BLaER1 treated with 17β-estradiol and CSF1 and Interleukin-3, amounts not matched to agents 10 nM and 100 nM (cell line): ENCODE data around the gene SELENOK.

Experiments
- H3K27ac ChIP-seq, 11 experiments: shearing (Covaris generic); formaldehyde crosslinking; 2 replicates each; pipeline ENCODE4 v1.8.1; 2022
- H3K27me3 ChIP-seq, 11 experiments: shearing (Covaris generic); formaldehyde crosslinking; 2 replicates each; pipeline ENCODE4 v1.8.1; 2022
- H3K36me3 ChIP-seq, 11 experiments: shearing (Covaris generic); formaldehyde crosslinking; 2 replicates each; pipeline ENCODE4 v1.8.1; 2022
- H3K4me1 ChIP-seq, 10 experiments: shearing (Covaris generic); formaldehyde crosslinking; 2 replicates each; pipeline ENCODE4 v1.8.1; 2022
- H3K4me2 ChIP-seq, 11 experiments: shearing (Covaris generic); formaldehyde crosslinking; 2 replicates each; pipeline ENCODE4 v1.8.1; 2022
- H3K4me3 ChIP-seq, 10 experiments: shearing (Covaris generic); formaldehyde crosslinking; 2 replicates each; pipeline ENCODE4 v1.8.1; 2022
- H3K9ac ChIP-seq, 11 experiments: shearing (Covaris generic); formaldehyde crosslinking; 2 replicates each; pipeline ENCODE4 v1.8.1; 2022
- H3K9me3 ChIP-seq, 11 experiments: shearing (Covaris generic); formaldehyde crosslinking; replicated peaks in 1 of 11; 2 replicates each; pipeline ENCODE4 v1.8.1; 2022
- H4K20me1 ChIP-seq, 11 experiments: shearing (Covaris generic); formaldehyde crosslinking; 2 replicates each; pipeline ENCODE4 v1.8.1; 2022
- Cebpa-rat ChIP-seq, 11 experiments: shearing (Covaris generic); IDR thresholded peaks; 2 replicates each; pipeline ENCODE4 v1.8.1; 2022

SELENOK gene

GRCh38 chr3:53863145-53863544 lies 28.5 kb downstream of the SELENOK start:
- Histone ChIP-seq H3K4me1 (peaks cover 0 to 11% (median 3%) of the 10 kb centered on the region in 10 experiments; a peak in 5 of 20 replicates), H3K27ac (no peak overlapping the region), H3K27me3 (no peaks in the 10 kb centered on the region), H4K20me1 (peaks cover 0 to 16% (median 5%) of the 10 kb centered on the region in 11 experiments; a peak in 10 of 22 replicates), H3K9me3 (no peaks in the 10 kb centered on the region), H3K36me3 (peaks cover 82 to 96% (median 89%) of the 10 kb centered on the region in 11 experiments), H3K4me2 (no peak overlapping the region), H3K9ac (no peak overlapping the region), H3K4me3 (no peak overlapping the region)
- TF ChIP-seq Cebpa-rat (IDR thresholded peaks at IDR 0.05), result no peak

DNA sequence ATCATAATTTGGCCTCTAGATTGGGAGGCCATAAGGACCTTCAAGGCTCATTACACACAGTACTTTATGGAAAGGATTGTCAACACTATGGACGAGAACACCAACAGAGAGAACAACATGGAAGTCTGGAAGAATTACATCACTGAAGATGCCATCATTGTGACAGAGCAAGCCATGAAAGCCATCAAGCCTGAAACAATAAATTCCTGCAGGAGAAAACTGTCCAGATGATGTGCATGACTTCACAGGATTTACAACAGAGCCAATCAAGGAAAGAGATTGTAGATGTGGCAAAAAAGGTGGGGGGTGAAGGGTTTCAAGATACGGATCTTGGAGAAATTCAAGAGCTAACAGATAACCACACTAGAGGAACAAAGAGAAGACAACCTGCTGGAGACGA lies 29.4 kb downstream of the SELENOK start:
- H3K36me3 ChIP-seq, result peaks cover 73 to 87% (median 80%) of the 10 kb centered on the region in 11 experiments
- TF ChIP-seq Cebpa-rat (IDR thresholded peaks at IDR 0.05), result no peak

DNA sequence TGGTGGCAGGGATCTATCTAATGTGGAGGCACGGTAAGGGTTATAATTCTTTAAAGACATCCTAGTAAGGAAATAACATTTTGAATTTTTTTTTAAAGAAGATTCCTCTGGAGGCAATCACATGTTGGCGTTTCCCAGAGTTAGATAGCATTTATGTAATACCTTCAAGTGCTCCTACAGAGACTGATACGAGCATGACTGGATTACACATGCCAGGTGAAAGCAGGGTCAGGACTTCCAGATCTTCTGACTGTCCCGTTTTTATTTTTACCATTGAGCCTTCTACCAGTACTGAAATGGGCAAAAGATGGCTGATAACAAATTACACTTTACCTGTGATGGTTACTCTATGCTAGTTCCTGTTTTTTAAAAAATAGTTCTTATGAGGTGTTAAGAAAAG lies 31.5 kb downstream of the SELENOK start:
- no peak overlapping the region for H3K27ac ChIP-seq
- peaks cover 56 to 67% (median 60%) of the 10 kb centered on the region in 11 experiments for H3K36me3 ChIP-seq
- H4K20me1 ChIP-seq, result peaks cover 0 to 7% (median 0%) of the 10 kb centered on the region in 11 experiments; a peak in 1 of 22 replicates
- no peak overlapping the region for H3K9ac ChIP-seq
- peaks cover 10 to 25% (median 18%) of the 10 kb centered on the region in 10 experiments; a peak in 18 of 20 replicates for H3K4me1 ChIP-seq
- H3K9me3 ChIP-seq, result no peaks in the 10 kb centered on the region
- no peak overlapping the region for H3K4me2 ChIP-seq
- H3K27me3 ChIP-seq, result no peaks in the 10 kb centered on the region
- no peak overlapping the region for H3K4me3 ChIP-seq
- TF ChIP-seq Cebpa-rat (IDR thresholded peaks at IDR 0.05), result no peak

More for the DNA sequence above, 29.4 kb downstream of the SELENOK start:
- Histone ChIP-seq H3K9ac (no peak overlapping the region), H3K9me3 (no peaks in the 10 kb centered on the region), H3K27ac (no peak overlapping the region), H3K4me2 (no peak overlapping the region), H3K4me1 (peaks cover 4 to 18% (median 7%) of the 10 kb centered on the region in 10 experiments; a peak in 18 of 20 replicates), H3K27me3 (no peaks in the 10 kb centered on the region), H3K4me3 (no peak overlapping the region), H4K20me1 (peaks cover 0 to 7% (median under 1%) of the 10 kb centered on the region in 11 experiments; a peak in 8 of 22 replicates)

- Histone ChIP-seq H3K4me3 (no peak overlapping the region), H3K36me3 (peaks cover 45 to 57% (median 50%) of the 10 kb centered on the region in 11 experiments), H3K9me3 (no peaks in the 10 kb centered on the region), H3K4me1 (peaks cover 10 to 25% (median 18%) of the 10 kb centered on the region in 10 experiments; a peak in 18 of 20 replicates), H3K4me2 (no peak overlapping the region; a peak in 1 of 22 replicates), H4K20me1 (0 out of 22 replicates have a peak, but pooled peaks cover 0 to 7% (median 0%) of the 10 kb centered on the region in 11 experiments), H3K27me3 (no peaks in the 10 kb centered on the region), H3K27ac (no peak overlapping the region), H3K9ac (no peak overlapping the region)
- no peak for TF ChIP-seq Cebpa-rat (IDR thresholded peaks at IDR 0.05)
Measured at GRCh38 chr3:53859178-53859577, 32.5 kb downstream of the SELENOK start.

DNA sequence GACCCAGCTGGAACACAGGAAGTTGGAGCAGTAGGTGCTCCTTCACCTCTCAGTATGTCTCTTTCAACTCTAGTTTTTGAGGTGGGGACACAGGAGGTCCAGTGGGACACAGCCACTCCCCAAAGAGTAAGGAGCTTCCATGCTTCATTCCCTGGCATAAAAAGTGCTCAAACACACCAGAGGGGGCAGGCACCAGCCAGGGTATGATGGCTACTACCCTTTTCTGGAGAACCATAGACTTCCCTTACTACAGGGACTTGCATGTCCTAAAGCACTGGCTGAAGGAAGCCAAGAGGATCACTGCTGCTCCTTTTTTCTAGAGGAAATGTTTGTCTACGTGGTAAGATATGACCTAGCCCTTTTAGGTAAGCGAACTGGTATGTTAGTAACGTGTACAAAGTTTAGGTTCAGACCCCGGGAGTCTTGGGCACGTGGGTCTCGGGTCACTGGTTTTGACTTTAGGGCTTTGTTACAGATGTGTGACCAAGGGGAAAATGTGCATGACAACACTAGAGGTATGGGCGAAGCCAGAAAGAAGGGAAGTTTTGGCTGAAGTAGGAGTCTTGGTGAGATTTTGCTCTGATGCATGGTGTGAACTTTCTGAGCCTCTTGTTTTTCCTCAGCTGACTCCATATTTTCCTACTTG lies 33.4 kb downstream of the SELENOK start:
- Histone ChIP-seq H3K9me3 (no peaks in the 10 kb centered on the region), H3K27ac (no peak overlapping the region), H3K27me3 (no peaks in the 10 kb centered on the region), H3K4me3 (no peak overlapping the region), H3K9ac (no peak overlapping the region), H4K20me1 (0 out of 22 replicates have a peak, but pooled peaks cover 0 to 7% (median 0%) of the 10 kb centered on the region in 11 experiments), H3K4me2 (peak overlapping the region in 3 of 11 experiments; percentile 4 to 31 (median 19); a peak in 4 of 22 replicates), H3K36me3 (peaks cover 36 to 48% (median 41%) of the 10 kb centered on the region in 11 experiments), H3K4me1 (peaks cover 10 to 25% (median 18%) of the 10 kb centered on the region in 10 experiments; a peak in 18 of 20 replicates)
- TF ChIP-seq Cebpa-rat (IDR thresholded peaks at IDR 0.05), result no peak

- peak overlapping the region in 10 of 11 experiments; percentile 15 to 52 (median 33); a peak in 14 of 22 replicates for H3K4me2 ChIP-seq
- H3K9me3 ChIP-seq, result no peaks in the 10 kb centered on the region
- no peak overlapping the region for H3K27ac ChIP-seq
- no peak for TF ChIP-seq Cebpa-rat (IDR thresholded peaks at IDR 0.05)
- H4K20me1 ChIP-seq, result 0 out of 22 replicates have a peak, but pooled peaks cover 0 to 3% (median 0%) of the 10 kb centered on the region in 11 experiments
- no peak overlapping the region for H3K4me3 ChIP-seq
- peaks cover 23 to 35% (median 29%) of the 10 kb centered on the region in 11 experiments for H3K36me3 ChIP-seq
- H3K27me3 ChIP-seq, result no peaks in the 10 kb centered on the region
- peaks cover 10 to 25% (median 18%) of the 10 kb centered on the region in 10 experiments; a peak in 18 of 20 replicates for H3K4me1 ChIP-seq
- no peak overlapping the region for H3K9ac ChIP-seq
Measured at GRCh38 chr3:53856964-53857363, 34.7 kb downstream of the SELENOK start.

DNA sequence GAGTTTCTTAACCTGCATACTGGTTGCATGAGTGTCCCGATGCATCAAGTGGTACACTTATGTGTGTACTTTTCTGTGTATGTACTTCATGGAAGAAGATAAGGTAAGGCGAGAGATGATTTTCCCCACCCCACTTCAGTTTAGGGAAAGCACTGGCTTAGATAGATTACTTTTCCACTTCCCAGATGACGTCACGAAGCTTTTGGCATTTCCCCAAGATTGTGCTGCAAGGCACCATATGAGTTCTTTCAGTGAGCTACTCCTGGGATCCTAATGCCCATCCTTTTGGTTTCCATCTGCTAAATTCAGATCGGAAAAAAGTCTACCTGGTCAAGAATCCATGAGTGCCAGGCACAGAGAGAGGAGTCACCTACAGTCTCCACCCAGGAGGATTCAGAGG lies 40.8 kb downstream of the SELENOK start:
- H3K36me3 ChIP-seq, result no peaks in the 10 kb centered on the region
- H3K27ac ChIP-seq, result no peak overlapping the region
- H3K4me2 ChIP-seq, result no peak overlapping the region
- 0 out of 20 replicates have a peak, but pooled peaks cover 0 to 1% (median 0%) of the 10 kb centered on the region in 10 experiments for H3K4me1 ChIP-seq
- H3K9ac ChIP-seq, result no peak overlapping the region
- H3K4me3 ChIP-seq, result no peak overlapping the region
- H3K9me3 ChIP-seq, result peaks cover 8 to 12% (median 11%) of the 10 kb centered on the region in 11 experiments; a peak in 21 of 22 replicates
- peaks cover 14 to 25% (median 18%) of the 10 kb centered on the region in 11 experiments for H3K27me3 ChIP-seq
- H4K20me1 ChIP-seq, result no peaks in the 10 kb centered on the region
- no peak for TF ChIP-seq Cebpa-rat (IDR thresholded peaks at IDR 0.05)

GRCh38 chr3:53849916-53850315 lies 41.7 kb downstream of the SELENOK start:
- Histone ChIP-seq H3K4me1 (no peaks in the 10 kb centered on the region), H3K9ac (no peak overlapping the region), H3K4me2 (no peak overlapping the region), H3K36me3 (no peaks in the 10 kb centered on the region), H3K9me3 (peaks cover 11 to 20% (median 15%) of the 10 kb centered on the region in 11 experiments; a peak in 21 of 22 replicates), H3K27me3 (peaks cover 23 to 35% (median 28%) of the 10 kb centered on the region in 11 experiments), H3K27ac (no peak overlapping the region), H3K4me3 (no peak overlapping the region), H4K20me1 (no peaks in the 10 kb centered on the region)
- no peak for TF ChIP-seq Cebpa-rat (IDR thresholded peaks at IDR 0.05)

GRCh38 chr3:53846851-53847155 lies 44.9 kb downstream of the SELENOK start:
- Histone ChIP-seq H3K4me1 (peaks cover 0 to 12% (median 3%) of the 10 kb centered on the region in 10 experiments; a peak in 9 of 20 replicates), H3K27me3 (peaks cover 31 to 48% (median 40%) of the 10 kb centered on the region in 11 experiments), H3K4me3 (no peak overlapping the region), H3K36me3 (no peaks in the 10 kb centered on the region), H3K4me2 (no peak overlapping the region), H3K9ac (no peak overlapping the region), H3K27ac (no peak overlapping the region), H3K9me3 (peaks cover 11 to 20% (median 15%) of the 10 kb centered on the region in 11 experiments; a peak in 21 of 22 replicates), H4K20me1 (peaks cover 0 to 4% (median 0%) of the 10 kb centered on the region in 11 experiments; a peak in 1 of 22 replicates)
- TF ChIP-seq Cebpa-rat (IDR thresholded peaks at IDR 0.05), result no peak
